Breast epithelium (tissue), 4 donors: Measurements from ENCODE around the gene GMDS. TPM values are rescaled to one million over a fixed set of nuclear protein-coding genes. Genes with fewer than 3 reads are reported as not detected.

Source experiments
- DNase-seq, 2 donors: peaks; one replicate each; pipeline ENCODE4 v3.0.0-alpha.2; 2019; ENCODE audit warnings: low spot score in 2 of 2
- H3K27ac ChIP-seq, 2 donors: fragments of 200-600 bp; sonication (generic) in 1 of 2; one replicate each; pipeline ENCODE4 v1.5.1; 2016 to 2019; ENCODE audit warnings: mild to moderate bottlenecking in 1 of 2
- H3K27me3 ChIP-seq, 2 donors: fragments of 200-600 bp; sonication (generic) in 1 of 2; one replicate each; pipeline versions ENCODE4 v1.5.1 to v1.6.0; 2017 to 2019; ENCODE audit warnings: control low read depth in 1 of 2, mild to moderate bottlenecking in 1 of 2
- H3K36me3 ChIP-seq: fragments of 200-600 bp; one replicate; pipeline ENCODE4 v1.5.1; 2019
- H3K4me1 ChIP-seq, 2 donors: fragments of 200-600 bp; sonication (generic); one replicate each; pipeline ENCODE4 v1.5.1; 2016 to 2019; ENCODE audit warnings: control low read depth in 1 of 2
- H3K4me3 ChIP-seq, 3 donors: fragments of 200-600 bp; sonication (generic); 1 replicate in 2 of 3; 2 replicates in 1 of 3; pipeline ENCODE4 v1.5.1; 2016 to 2019; ENCODE audit warnings: mild to moderate bottlenecking in 3 of 3, moderate library complexity in 2 of 3
- H3K9me3 ChIP-seq, 2 donors: fragments of 200-600 bp; sonication (generic) in 1 of 2; one replicate each; pipeline ENCODE4 v1.5.1; 2016 to 2019; ENCODE audit warnings: control low read depth in 1 of 2
- CTCF ChIP-seq, 3 donors: fragments of 450-650 bp; IDR thresholded peaks; one replicate each; pipeline ENCODE4 v1.5.1; 2016 to 2017; ENCODE audit warnings: antibody characterized with exemption in 3 of 3, mild to moderate bottlenecking in 3 of 3, moderate library complexity in 3 of 3
- POLR2A ChIP-seq: fragments of 450-650 bp; IDR thresholded peaks from one replicate; pipeline ENCODE4 v1.6.1; 2016; ENCODE audit warnings: antibody characterized with exemption, mild to moderate bottlenecking, moderate library complexity
- POLR2AphosphoS5 ChIP-seq, 3 donors: sonication (generic); formaldehyde crosslinking; IDR thresholded peaks; one replicate each; pipeline ENCODE4 v1.6.1; 2017; ENCODE audit warnings: antibody characterized with exemption in 3 of 3
- intact Hi-C: fragments of 100-400 bp; cut with DNase I; formaldehyde crosslinking; loops from one replicate; pipeline ENCODE4 v1.15.1; 2023; ENCODE audit warnings: low total_unique reads
- total RNA-seq, 3 donors: library from RNA; depleted of rRNA; stranded (reverse); fragments of >200 nt; gene quantifications; one replicate each; pipeline ENCODE4 v1.1.0, GENCODE V29; 2016

GMDS gene
- total RNA-seq, 3 donors from 2014 or later, result 7.5 to 29.2 (median 17.0) TPM

- Histone ChIP-seq H3K27me3 (no peaks in the 10 kb centered on the region), H3K36me3 (no peaks in the 10 kb centered on the region), H3K4me1 (no peaks in the 10 kb centered on the region), H3K4me3 (no peak overlapping the region), H3K9me3 (no peaks in the 10 kb centered on the region), H3K27ac (no peak overlapping the region)
- DNase-seq, result no peak
- TF ChIP-seq POLR2A (no peak), CTCF (IDR thresholded peaks at IDR 0.05) (no peak), POLR2AphosphoS5 (IDR thresholded peaks at IDR 0.05) (no peak)
- intact Hi-C loops, result no loop called here
Measured at GRCh38 chr6:1709234-1709641, 536.2 kb downstream of the GMDS start.

GRCh38 chr6:1708820-1709219, 536.6 kb downstream of the GMDS start:
- intact Hi-C loops, result no loop called here
- TF ChIP-seq POLR2AphosphoS5 (IDR thresholded peaks at IDR 0.05) (no peak), CTCF (IDR thresholded peaks at IDR 0.05) (no peak), POLR2A (no peak)
- no peak overlapping the region for H3K27ac ChIP-seq

GRCh38 chr6:1708122-1708521, 537.3 kb downstream of the GMDS start:
- Histone ChIP-seq H3K27ac (no peak overlapping the region), H3K4me3 (no peak overlapping the region), H3K36me3 (no peaks in the 10 kb centered on the region), H3K27me3 (no peaks in the 10 kb centered on the region), H3K4me1 (no peaks in the 10 kb centered on the region), H3K9me3 (no peaks in the 10 kb centered on the region)
- TF ChIP-seq POLR2A (no peak), CTCF (IDR thresholded peaks at IDR 0.05) (no peak), POLR2AphosphoS5 (IDR thresholded peaks at IDR 0.05) (no peak)
- DNase-seq, result no peak
- intact Hi-C loops, result no loop called here

More at GRCh38 chr6:1708820-1709219, 536.6 kb downstream of the GMDS start:
- H3K27me3 ChIP-seq, result no peaks in the 10 kb centered on the region
- no peaks in the 10 kb centered on the region for H3K4me1 ChIP-seq
- no peaks in the 10 kb centered on the region for H3K36me3 ChIP-seq
- H3K4me3 ChIP-seq, result no peak overlapping the region
- no peaks in the 10 kb centered on the region for H3K9me3 ChIP-seq
- no peak for DNase-seq

GRCh38 chr6:1705630-1706029, 539.8 kb downstream of the GMDS start:
- intact Hi-C loops, result no loop called here
- Histone ChIP-seq H3K36me3 (no peaks in the 10 kb centered on the region), H3K27me3 (no peaks in the 10 kb centered on the region), H3K27ac (no peak overlapping the region), H3K4me3 (no peak overlapping the region), H3K4me1 (no peaks in the 10 kb centered on the region), H3K9me3 (no peaks in the 10 kb centered on the region)
- no peak for TF ChIP-seq POLR2AphosphoS5 (IDR thresholded peaks at IDR 0.05)
- TF ChIP-seq POLR2A, result no peak
- no peak for TF ChIP-seq CTCF (IDR thresholded peaks at IDR 0.05)
- DNase-seq, result no peak

GRCh38 chr6:1705183-1705582, 540.2 kb downstream of the GMDS start:
- Histone ChIP-seq H3K36me3 (no peaks in the 10 kb centered on the region), H3K27me3 (no peaks in the 10 kb centered on the region), H3K9me3 (no peaks in the 10 kb centered on the region), H3K4me3 (no peak overlapping the region), H3K27ac (no peak overlapping the region), H3K4me1 (no peaks in the 10 kb centered on the region)
- intact Hi-C loops, result no loop called here
- no peak for TF ChIP-seq POLR2A
- TF ChIP-seq POLR2AphosphoS5 (IDR thresholded peaks at IDR 0.05), result no peak
- DNase-seq, result no peak

- no peaks in the 10 kb centered on the region for H3K4me1 ChIP-seq
- DNase-seq, result no peak
- no peak for TF ChIP-seq POLR2A
- no peaks in the 10 kb centered on the region for H3K36me3 ChIP-seq
- intact Hi-C loops, result no loop called here
- no peaks in the 10 kb centered on the region for H3K27me3 ChIP-seq
- H3K9me3 ChIP-seq, result no peaks in the 10 kb centered on the region
- no peak overlapping the region for H3K27ac ChIP-seq
- H3K4me3 ChIP-seq, result no peak overlapping the region
Measured at GRCh38 chr6:1704711-1705110, 540.7 kb downstream of the GMDS start.
